ENCODE data around the gene AMPH.
"Not testable (repeated sequence)": the region's sequence is repeated elsewhere in the genome, so short reads cannot be mapped to it uniquely, and the experiment has no call there.

The AMPH gene

GRCh38 chr7:38360776-38361175 is 270.4 kb downstream of the AMPH start:
- in situ Hi-C loops (cut with MboI; ENCODE audit: low sequenced_read_pairs), result no loop called here

DNA sequence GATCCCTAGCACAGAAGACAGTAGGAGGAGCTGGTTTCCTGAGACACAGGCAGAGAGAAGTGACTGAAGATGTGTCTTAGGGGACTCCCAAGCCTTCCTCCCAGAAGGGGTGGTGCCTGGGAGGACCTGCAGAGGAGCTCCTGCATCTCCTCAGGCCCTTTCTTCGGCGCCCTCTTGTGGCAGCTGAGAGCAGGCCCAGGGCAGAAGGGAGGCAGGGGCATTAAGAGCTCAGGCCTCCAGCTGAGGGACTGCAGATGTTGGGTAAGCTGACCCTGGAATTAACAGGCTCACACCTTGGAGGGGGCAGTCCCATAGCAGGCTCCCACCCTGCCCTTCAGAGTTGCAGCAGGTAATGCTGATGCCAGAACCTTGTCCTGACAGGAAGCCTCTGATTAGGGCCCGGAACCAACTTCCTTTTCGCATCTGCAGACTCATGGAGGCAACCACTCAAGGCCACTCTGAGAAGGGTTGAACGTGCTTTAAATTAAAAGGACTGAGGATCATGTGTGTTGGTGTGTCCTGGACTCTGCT is 272.0 kb downstream of the AMPH start:
- in situ Hi-C loops (cut with MboI; ENCODE audit: low sequenced_read_pairs), result not testable (repeated sequence)

- in situ Hi-C loops (cut with MboI; ENCODE audit: low sequenced_read_pairs), result not testable (repeated sequence)
Measured at GRCh38 chr7:38358273-38358831, 272.8 kb downstream of the AMPH start.

DNA sequence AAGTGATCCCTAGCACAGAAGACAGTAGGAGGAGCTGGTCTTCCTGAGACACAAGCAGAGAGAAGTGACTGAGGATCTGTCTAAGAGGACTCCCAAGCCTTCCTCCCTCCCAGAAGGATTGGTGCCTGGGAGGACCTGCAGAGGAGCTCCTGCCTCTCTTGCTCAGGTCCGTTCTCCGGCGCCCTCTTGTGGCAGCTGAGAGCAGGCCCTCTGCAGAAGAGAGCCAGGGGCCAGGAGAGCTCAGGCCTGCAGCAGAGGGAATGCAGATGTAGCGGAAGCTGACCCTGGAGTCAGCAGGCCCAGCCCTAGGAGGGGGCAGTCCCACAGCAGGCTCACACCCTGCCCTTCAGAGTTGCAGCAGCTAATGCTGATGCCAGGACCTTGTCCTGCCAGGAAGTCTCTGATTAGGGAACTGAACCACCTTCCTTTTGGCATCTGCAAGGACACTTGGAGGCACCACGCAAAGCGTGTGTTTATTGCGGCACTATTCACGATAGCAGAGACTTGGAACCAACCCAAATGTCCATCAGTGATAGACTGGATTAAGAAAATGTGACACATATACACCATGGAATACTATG is 276.8 kb downstream of the AMPH start:
- in situ Hi-C loops (cut with MboI; ENCODE audit: low sequenced_read_pairs), result not testable (repeated sequence)

- in situ Hi-C loops (cut with MboI; ENCODE audit: low sequenced_read_pairs), result not testable (repeated sequence)
Measured at GRCh38 chr7:38353431-38353881, 277.7 kb downstream of the AMPH start.

GRCh38 chr7:38351601-38352000 is 279.6 kb downstream of the AMPH start:
- in situ Hi-C loops (cut with MboI; ENCODE audit: low sequenced_read_pairs), result no loop called here

DNA sequence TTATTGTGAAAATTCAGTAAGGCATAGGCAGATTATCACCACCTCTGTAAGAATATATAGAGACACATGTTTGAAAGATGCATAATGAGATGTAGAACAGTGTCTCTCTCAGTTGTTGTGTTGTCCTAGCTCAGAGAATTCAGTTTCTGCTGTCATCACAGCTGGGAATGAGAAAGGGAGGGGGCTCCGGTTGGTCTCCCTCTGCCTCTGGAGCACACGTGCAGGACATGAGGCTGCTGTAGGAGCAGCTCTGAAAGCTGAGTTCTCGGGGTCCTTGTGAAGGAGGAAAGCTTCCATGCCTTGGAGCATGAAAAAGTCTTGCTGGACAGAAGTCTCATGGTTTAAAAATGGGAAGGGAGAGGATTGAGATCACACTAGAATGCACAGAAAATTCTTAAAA is 280.4 kb downstream of the AMPH start:
- in situ Hi-C loops (cut with MboI; ENCODE audit: low sequenced_read_pairs), result not testable (repeated sequence)

- in situ Hi-C loops (cut with MboI; ENCODE audit: low sequenced_read_pairs), result loop anchor here (25.0 kb wide), 2 partner anchors 238 to 438 kb away; partner anchors contain the start of genes EPDR1 and SFRP4
Measured at GRCh38 chr7:38349869-38350583, 281.1 kb downstream of the AMPH start.

- in situ Hi-C loops (cut with MboI; ENCODE audit: low sequenced_read_pairs), result loop anchor here (25.0 kb wide), 2 partner anchors 237 to 437 kb away; partner anchors contain the start of genes EPDR1 and SFRP4
Measured at GRCh38 chr7:38349126-38349795, 281.9 kb downstream of the AMPH start.

DNA sequence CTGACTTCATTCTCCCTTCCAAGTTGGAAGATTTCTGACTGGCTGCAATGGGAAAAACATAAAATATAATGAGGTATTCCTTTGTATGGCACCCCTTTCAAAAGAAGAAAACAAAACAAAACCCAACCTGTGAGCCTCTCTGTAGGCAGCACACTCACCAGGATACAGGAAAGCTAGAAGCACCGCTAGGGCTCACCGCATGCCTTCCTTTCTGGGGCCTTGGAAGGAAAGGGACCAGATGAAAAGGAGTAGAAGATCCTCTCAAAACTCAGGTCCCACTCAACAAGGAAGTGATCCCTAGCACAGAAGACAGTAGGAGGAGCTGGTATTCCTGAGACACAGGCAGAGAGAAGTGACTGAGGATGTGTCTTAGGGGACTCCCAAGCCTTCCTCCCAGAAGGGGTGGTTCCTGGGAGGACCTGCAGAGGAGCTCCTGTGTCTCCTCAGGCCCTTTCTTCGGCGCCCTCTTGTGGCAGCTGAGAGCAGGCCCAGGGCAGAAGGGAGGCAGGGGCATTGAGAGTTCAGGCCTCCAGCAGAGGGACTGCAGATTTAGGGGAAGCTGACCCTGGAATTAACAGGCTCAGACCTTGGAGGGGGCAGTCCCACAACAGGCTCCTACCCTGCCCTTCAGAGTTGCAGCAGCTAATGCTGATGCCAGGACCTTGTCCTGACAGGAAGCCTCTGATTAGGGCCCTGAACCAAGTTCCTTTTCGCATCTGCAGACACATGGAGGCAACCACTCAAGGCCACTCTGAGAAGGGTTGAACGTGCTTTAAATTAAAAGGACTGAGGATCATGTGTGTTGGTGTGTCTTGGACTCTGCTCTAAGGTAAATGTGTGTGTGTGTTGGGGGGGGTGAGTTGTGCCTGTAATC is 285.6 kb downstream of the AMPH start:
- in situ Hi-C loops (cut with MboI; ENCODE audit: low sequenced_read_pairs), result loop anchor here (25.0 kb wide), 2 partner anchors 233 to 433 kb away; partner anchors contain the start of genes EPDR1 and SFRP4

DNA sequence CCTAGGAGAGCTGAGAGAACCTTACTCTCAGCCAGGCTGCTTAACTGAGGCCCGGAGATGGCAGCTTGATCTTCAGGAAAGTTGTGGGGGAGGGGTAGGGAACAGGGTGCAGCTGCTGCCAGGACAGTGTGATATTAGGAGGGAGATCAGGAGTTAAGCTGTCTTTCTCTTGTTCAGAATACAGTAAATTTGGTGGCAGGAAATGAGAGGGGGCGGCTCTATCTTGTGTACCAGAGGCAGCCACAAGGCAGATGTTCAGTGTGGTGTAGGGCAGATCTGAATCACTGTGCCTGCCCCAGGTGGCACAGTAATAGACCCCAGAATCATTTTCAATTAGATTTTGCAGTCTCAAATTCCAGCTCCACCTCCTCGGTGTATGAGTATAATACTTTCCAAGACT is 286.4 kb downstream of the AMPH start:
- in situ Hi-C loops (cut with MboI; ENCODE audit: low sequenced_read_pairs), result loop anchor here (25.0 kb wide), 2 partner anchors 232 to 432 kb away; partner anchors contain the start of genes EPDR1 and SFRP4

DNA sequence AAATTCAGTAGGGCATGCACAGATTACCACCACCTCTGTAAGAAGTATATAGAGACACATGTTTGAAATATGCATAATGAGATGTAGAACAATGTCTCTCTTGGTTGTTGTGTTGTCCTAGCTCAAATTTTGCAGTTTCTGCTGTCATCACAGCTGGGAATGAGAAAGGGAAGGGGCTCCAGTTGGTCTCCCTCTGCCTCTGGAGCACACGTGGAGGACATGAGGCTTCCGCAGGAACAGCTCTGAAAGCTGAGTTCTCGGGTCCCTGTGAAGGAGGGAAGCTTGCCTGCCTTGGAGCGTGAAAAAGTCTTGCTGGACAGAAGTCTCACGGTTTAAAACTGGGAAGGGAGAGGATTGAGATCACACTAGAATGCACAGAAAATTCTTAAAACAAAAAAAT is 289.0 kb downstream of the AMPH start:
- in situ Hi-C loops (cut with MboI; ENCODE audit: low sequenced_read_pairs), result loop anchor here (25.0 kb wide), 2 partner anchors 230 to 430 kb away; partner anchors contain the start of genes EPDR1 and SFRP4

DNA sequence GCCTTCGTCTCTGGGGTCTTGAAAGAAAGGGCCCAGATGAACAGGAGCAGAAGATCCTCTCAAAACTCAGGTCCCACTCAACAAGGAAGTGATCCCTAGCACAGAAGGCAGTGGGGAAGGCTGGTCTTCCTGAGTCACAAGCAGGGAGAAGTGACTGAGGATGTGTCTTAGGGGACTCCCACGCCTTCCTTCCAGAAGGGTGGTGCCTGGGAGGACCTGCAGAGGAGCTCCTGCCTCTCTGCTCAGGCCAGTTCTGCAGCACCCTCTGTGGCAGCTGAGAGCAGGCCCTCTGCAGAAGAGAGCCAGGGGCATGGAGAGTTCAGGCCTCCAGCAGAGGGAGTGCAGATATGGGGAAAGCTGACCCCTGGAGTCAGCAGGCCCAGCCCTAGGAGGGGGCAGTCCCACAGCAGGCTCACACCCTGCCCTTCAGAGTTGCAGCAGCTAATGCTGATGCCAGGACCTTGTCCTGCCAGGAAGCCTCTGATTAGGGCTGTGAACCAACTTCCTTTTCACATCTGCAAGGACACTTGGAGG is 289.9 kb downstream of the AMPH start:
- in situ Hi-C loops (cut with MboI; ENCODE audit: low sequenced_read_pairs), result loop anchor here (25.0 kb wide), 2 partner anchors 229 to 429 kb away; partner anchors contain the start of genes EPDR1 and SFRP4

DNA sequence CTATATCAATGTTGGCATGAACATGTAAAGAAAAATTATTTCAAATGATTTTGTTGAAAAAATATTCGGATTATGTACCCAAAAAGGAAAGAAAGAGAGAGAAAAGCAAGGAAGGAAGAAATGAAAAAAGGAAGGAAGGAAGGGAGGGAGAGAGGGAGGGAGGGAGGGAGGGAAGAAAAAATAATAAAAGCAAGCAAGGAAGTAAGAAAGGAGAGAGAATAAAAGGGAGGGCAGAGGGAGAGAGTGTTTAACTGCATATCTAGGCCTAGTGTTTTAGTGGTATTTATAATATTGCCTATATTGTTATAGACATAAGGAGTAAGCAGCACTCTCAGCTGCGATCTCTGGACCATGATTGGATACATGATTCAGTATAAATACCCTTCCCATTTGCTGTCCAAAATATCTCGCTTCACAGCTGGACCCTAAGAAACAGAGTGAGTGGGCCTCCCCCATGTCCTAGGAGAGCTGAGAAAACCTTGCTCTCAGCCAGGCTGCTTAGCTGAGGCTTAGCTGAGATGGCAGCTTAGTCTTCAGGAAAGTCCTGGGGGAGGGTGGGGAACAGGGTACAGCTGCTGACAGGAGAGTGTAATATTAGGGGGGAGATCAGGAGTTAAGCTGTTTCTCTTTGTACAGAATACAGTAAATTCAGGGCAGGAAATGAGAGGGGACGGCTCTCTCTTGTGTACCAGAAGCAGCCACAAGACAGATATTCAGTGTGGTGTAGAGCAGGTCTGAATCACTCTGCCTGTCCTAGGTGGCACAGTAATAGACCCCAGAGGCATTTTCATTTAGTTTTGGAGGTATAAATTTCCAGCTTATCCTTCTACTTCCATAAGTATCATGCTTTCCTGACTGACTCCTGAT is 291.0 kb downstream of the AMPH start:
- in situ Hi-C loops (cut with MboI; ENCODE audit: low sequenced_read_pairs), result loop anchor here (25.0 kb wide), 2 partner anchors 228 to 428 kb away; partner anchors contain the start of genes EPDR1 and SFRP4

GRCh38 chr7:38336148-38336515 is 295.0 kb downstream of the AMPH start:
- in situ Hi-C loops (cut with MboI; ENCODE audit: low sequenced_read_pairs), result loop anchor here (25.0 kb wide), 2 partner anchors 224 to 424 kb away; partner anchors contain the start of genes EPDR1 and SFRP4

GRCh38 chr7:38335492-38336147 is 295.6 kb downstream of the AMPH start:
- in situ Hi-C loops (cut with MboI; ENCODE audit: low sequenced_read_pairs), result loop anchor here (25.0 kb wide), 2 partner anchors 223 to 423 kb away; partner anchors contain the start of genes EPDR1 and SFRP4

GRCh38 chr7:38335128-38335491 is 296.1 kb downstream of the AMPH start:
- in situ Hi-C loops (cut with MboI; ENCODE audit: low sequenced_read_pairs), result loop anchor here (25.0 kb wide), 2 partner anchors 223 to 423 kb away; partner anchors contain the start of genes EPDR1 and SFRP4

DNA sequence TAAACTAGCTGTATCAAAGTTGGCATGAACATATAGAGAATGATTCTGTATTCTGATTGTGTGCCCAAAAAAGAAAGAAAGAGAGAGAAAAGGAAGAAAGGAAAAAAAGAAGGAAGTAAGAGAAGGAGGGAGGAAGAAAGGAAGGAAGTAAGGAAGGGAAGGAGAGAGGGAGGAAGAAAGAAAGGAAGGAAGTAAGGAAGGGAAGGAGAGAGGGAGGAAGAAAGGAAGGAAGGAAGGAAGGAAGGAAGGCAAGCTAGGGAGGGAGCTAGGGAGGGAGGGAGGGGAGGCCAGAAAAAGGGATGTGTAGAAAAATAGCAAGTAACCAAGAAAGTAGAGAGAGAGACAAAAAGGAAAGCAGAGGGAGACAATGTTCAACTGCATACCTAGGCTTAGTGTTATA is 297.0 kb downstream of the AMPH start:
- in situ Hi-C loops (cut with MboI; ENCODE audit: low sequenced_read_pairs), result loop anchor here (25.0 kb wide), 2 partner anchors 222 to 422 kb away; partner anchors contain the start of genes EPDR1 and SFRP4
